ENCODE measurements around the gene ZDHHC6.

GRCh38 chr10:112397592-112397991, 49.1 kb downstream of the ZDHHC6 start:
- TF ChIP-seq SP1 (IDR thresholded peaks at IDR 0.05) (no peak), NFRKB (IDR thresholded peaks at IDR 0.05) (no peak), ZNF384 (IDR thresholded peaks at IDR 0.05) (no peak), BHLHE40 (IDR thresholded peaks at IDR 0.05; ENCODE audit: borderline replicate concordance) (no peak), FOXA1 (IDR thresholded peaks at IDR 0.05) (no peak), HDGF (IDR thresholded peaks at IDR 0.05; ENCODE audit: borderline replicate concordance) (no peak)

Measured in HEK293T (cell line).